Heart left ventricle (tissue), 13 donors: ENCODE data around the gene HNRNPL.

Source experiments
- CTCF ChIP-seq, 12 donors: fragments of 200-600 bp; sonication (generic) in 4 of 12; IDR thresholded peaks; one replicate each; pipeline versions ENCODE4 v1.5.0 to v1.8.0; 2018 to 2022; ENCODE audit warnings: antibody characterized with exemption in 12 of 12, mild to moderate bottlenecking in 5 of 12
- POLR2A ChIP-seq, 2 donors: fragments of 450-650 bp; IDR thresholded peaks; one replicate each; pipeline ENCODE4 v1.6.1; 2017; ENCODE audit warnings: antibody characterized with exemption in 2 of 2, mild to moderate bottlenecking in 2 of 2, moderate library complexity in 2 of 2
- donor health status: ischemic (EF 13 %, LVEDD 7.1; RV severe dilation, severe dysfunction).
- donor health status: DM: no; HTN: yes; CAD: no.
- donor health status: DM: no; HTN: no; CAD: no.
- donor health status: ischemic (EF 25% LVEDD 6.9; RV normal size, moderate dysfunction).
- donor health status: ischemic (EF 25% LVEDD 5.7; RV mildly dilated, moderate dysfunction).
- donor health status: ischemic (EF 35%, LVEDD 5.7; RV mildly dilated, moderate dysfunction).
- donor health status: nonischemic (EF 11% LVEDD 7.7; RV severe dilation, severe dysfunction).
- donor health status: DM: yes; HTN: yes; CAD: no.
- donor health status: PGD.
- donor health status: ischemic (EF 29% LVEDD 5.4; RV normal size, mild dysfunction).
- donor health status: nonischemic (EF 23%, LVEDD 6.1; RV moderate dilation, normal function).

GRCh38 chr19:38869160-38869835 is 19.5 kb upstream of the HNRNPL start:
- TF ChIP-seq CTCF (IDR thresholded peaks at IDR 0.05), result no peak
- no peak for TF ChIP-seq POLR2A (IDR thresholded peaks at IDR 0.05)
